Measurements from ENCODE around the gene NAP1L4.
"Not testable (repeated sequence)": the region's sequence is repeated elsewhere in the genome, so short reads cannot be mapped to it uniquely, and the experiment has no call there.

The NAP1L4 gene

GRCh38 chr11:2937641-2938457, 54.3 kb downstream of the NAP1L4 start:
- H3K4me1 ChIP-seq (ENCODE audit: control insufficient read depth, insufficient read depth, low read length); H3K36me3 ChIP-seq (ENCODE audit: control insufficient read depth, insufficient read depth, low read length); H3K9ac ChIP-seq (ENCODE audit: low read depth, low read length); H3K4me3 ChIP-seq (ENCODE audit: low read depth, low read length); H3K27me3 ChIP-seq (ENCODE audit: control insufficient read depth, insufficient read depth, low read length); H3K9me3 ChIP-seq (ENCODE audit: control insufficient read depth, insufficient read depth, low read length): not testable (repeated sequence)

GRCh38 chr11:2934611-2935239, 57.4 kb downstream of the NAP1L4 start:
- Histone ChIP-seq H3K27me3 (ENCODE audit: control insufficient read depth, insufficient read depth, low read length) (peaks cover 5% of the 10 kb centered on the region), H3K36me3 (ENCODE audit: control insufficient read depth, insufficient read depth, low read length) (no peaks in the 10 kb centered on the region), H3K4me1 (ENCODE audit: control insufficient read depth, insufficient read depth, low read length) (no peaks in the 10 kb centered on the region), H3K9ac (ENCODE audit: low read depth, low read length) (no peak overlapping the region), H3K4me3 (ENCODE audit: low read depth, low read length) (no peak overlapping the region), H3K9me3 (ENCODE audit: control insufficient read depth, insufficient read depth, low read length) (peaks cover 9% of the 10 kb centered on the region)

- H3K9me3 ChIP-seq (ENCODE audit: control insufficient read depth, insufficient read depth, low read length): peaks cover 7% of the 10 kb centered on the region
- H3K4me1 ChIP-seq (ENCODE audit: control insufficient read depth, insufficient read depth, low read length): no peaks in the 10 kb centered on the region
- no peak overlapping the region for H3K9ac ChIP-seq (ENCODE audit: low read depth, low read length)
Observed at GRCh38 chr11:2934021-2934550, 58.0 kb downstream of the NAP1L4 start.

GRCh38 chr11:2933375-2934020, 58.6 kb downstream of the NAP1L4 start:
- Histone ChIP-seq H3K9me3 (ENCODE audit: control insufficient read depth, insufficient read depth, low read length) (peaks cover 5% of the 10 kb centered on the region), H3K4me1 (ENCODE audit: control insufficient read depth, insufficient read depth, low read length) (no peaks in the 10 kb centered on the region), H3K36me3 (ENCODE audit: control insufficient read depth, insufficient read depth, low read length) (no peaks in the 10 kb centered on the region), H3K4me3 (ENCODE audit: low read depth, low read length) (no peak overlapping the region), H3K27me3 (ENCODE audit: control insufficient read depth, insufficient read depth, low read length) (peaks cover 9% of the 10 kb centered on the region), H3K9ac (ENCODE audit: low read depth, low read length) (no peak overlapping the region)

More at GRCh38 chr11:2934021-2934550, 58.0 kb downstream of the NAP1L4 start:
- Histone ChIP-seq H3K36me3 (ENCODE audit: control insufficient read depth, insufficient read depth, low read length) (no peaks in the 10 kb centered on the region), H3K27me3 (ENCODE audit: control insufficient read depth, insufficient read depth, low read length) (peaks cover 7% of the 10 kb centered on the region), H3K4me3 (ENCODE audit: low read depth, low read length) (no peak overlapping the region)

DNA sequence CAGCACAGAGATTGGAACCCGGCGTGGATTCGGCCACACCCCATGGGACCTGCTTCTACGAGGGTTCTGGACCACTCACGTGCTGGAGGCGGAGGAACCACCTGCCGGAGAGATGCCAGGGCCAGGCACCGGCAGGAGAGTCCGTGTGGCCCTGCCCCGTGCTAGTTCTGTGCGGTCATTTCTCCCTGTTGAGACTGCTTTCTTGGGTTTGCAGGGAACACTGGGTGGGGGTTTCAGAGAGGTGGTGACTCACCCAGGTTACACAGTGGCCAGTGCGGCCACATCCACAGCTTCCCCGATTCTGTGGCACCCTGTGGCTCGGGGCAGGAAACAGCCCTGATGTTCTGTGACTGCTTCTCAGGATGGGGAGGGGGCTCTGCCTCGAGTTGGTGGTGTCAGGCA, 59.3 kb downstream of the NAP1L4 start:
- Histone ChIP-seq H3K36me3 (ENCODE audit: control insufficient read depth, insufficient read depth, low read length) (no peaks in the 10 kb centered on the region), H3K4me1 (ENCODE audit: control insufficient read depth, insufficient read depth, low read length) (no peaks in the 10 kb centered on the region), H3K27me3 (ENCODE audit: control insufficient read depth, insufficient read depth, low read length) (peaks cover 15% of the 10 kb centered on the region), H3K4me3 (ENCODE audit: low read depth, low read length) (no peak overlapping the region), H3K9me3 (ENCODE audit: control insufficient read depth, insufficient read depth, low read length) (peaks cover 5% of the 10 kb centered on the region), H3K9ac (ENCODE audit: low read depth, low read length) (no peak overlapping the region)

- Histone ChIP-seq H3K27me3 (ENCODE audit: control insufficient read depth, insufficient read depth, low read length) (peaks cover 23% of the 10 kb centered on the region), H3K36me3 (ENCODE audit: control insufficient read depth, insufficient read depth, low read length) (no peaks in the 10 kb centered on the region), H3K4me1 (ENCODE audit: control insufficient read depth, insufficient read depth, low read length) (no peaks in the 10 kb centered on the region), H3K9me3 (ENCODE audit: control insufficient read depth, insufficient read depth, low read length) (no peaks in the 10 kb centered on the region), H3K9ac (ENCODE audit: low read depth, low read length) (no peak overlapping the region), H3K4me3 (ENCODE audit: low read depth, low read length) (no peak overlapping the region)
Observed at GRCh38 chr11:2931771-2932738, 60.1 kb downstream of the NAP1L4 start.

DNA sequence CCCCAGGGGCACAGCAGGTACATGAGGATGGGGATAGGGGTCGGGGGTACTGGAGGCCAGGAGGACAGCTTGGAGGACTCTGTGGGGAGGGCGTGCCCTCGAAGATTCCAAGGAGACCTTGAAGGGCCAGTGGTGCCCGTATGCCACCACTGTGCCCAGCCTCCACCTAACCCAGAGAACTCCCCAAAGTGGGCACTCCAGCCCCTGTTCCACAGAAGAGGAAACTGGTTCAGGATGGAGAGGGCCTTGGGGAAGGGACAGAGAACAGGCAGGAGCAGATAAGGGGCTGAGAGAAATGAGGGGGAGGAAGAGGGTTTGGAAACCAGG, 60.7 kb downstream of the NAP1L4 start:
- Histone ChIP-seq H3K9me3 (ENCODE audit: control insufficient read depth, insufficient read depth, low read length) (no peaks in the 10 kb centered on the region), H3K36me3 (ENCODE audit: control insufficient read depth, insufficient read depth, low read length) (no peaks in the 10 kb centered on the region), H3K27me3 (ENCODE audit: control insufficient read depth, insufficient read depth, low read length) (peaks cover 23% of the 10 kb centered on the region), H3K4me3 (ENCODE audit: low read depth, low read length) (no peak overlapping the region), H3K9ac (ENCODE audit: low read depth, low read length) (no peak overlapping the region), H3K4me1 (ENCODE audit: control insufficient read depth, insufficient read depth, low read length) (no peaks in the 10 kb centered on the region)

GRCh38 chr11:2930704-2931419, 61.3 kb downstream of the NAP1L4 start:
- no peaks in the 10 kb centered on the region for H3K4me1 ChIP-seq (ENCODE audit: control insufficient read depth, insufficient read depth, low read length)
- H3K27me3 ChIP-seq (ENCODE audit: control insufficient read depth, insufficient read depth, low read length): peaks cover 23% of the 10 kb centered on the region
- H3K9ac ChIP-seq (ENCODE audit: low read depth, low read length): no peak overlapping the region
- no peaks in the 10 kb centered on the region for H3K9me3 ChIP-seq (ENCODE audit: control insufficient read depth, insufficient read depth, low read length)
- peak overlapping the region; percentile 56 for H3K4me3 ChIP-seq (ENCODE audit: low read depth, low read length)
- H3K36me3 ChIP-seq (ENCODE audit: control insufficient read depth, insufficient read depth, low read length): no peaks in the 10 kb centered on the region

DNA sequence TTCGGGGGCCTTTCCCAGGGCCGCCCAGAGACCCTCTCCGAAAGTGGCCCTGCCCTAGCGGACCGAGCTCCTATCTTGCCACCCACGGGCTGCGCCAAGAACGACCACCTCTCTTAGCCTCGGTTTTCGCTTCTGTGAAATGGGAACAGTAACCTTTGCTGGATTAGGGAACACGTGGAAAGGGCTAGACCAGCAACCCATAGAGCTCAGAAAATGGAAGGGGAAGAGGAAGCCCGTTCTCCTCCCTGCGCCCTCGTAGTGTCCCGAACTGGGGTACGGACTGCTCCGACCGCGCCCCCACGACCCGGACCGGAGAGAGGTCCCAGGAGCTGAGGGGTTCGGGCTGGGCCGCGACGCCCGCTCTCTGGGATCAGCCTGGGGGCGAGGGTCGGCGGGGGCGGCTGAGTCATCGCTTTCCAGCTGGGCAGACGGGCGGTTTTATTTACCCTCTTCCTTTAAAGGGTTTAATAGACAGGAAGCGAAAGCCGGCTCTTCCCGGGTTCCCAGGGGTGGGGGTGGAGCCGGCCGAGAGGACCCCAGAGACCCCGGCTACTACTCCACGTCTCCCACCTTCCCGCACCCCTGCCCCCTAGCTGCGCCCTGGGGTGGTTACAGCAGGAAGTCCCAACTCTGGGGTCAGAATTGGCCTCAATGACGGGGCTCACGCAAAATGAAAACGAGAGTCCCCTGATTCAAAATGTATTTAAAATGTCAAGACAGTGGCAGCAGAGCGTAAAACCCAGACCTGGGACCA, 62.0 kb downstream of the NAP1L4 start:
- no peaks in the 10 kb centered on the region for H3K9me3 ChIP-seq (ENCODE audit: control insufficient read depth, insufficient read depth, low read length)
- peak overlapping the region; percentile 56 for H3K4me3 ChIP-seq (ENCODE audit: low read depth, low read length)
- no peaks in the 10 kb centered on the region for H3K36me3 ChIP-seq (ENCODE audit: control insufficient read depth, insufficient read depth, low read length)
- no peak overlapping the region for H3K9ac ChIP-seq (ENCODE audit: low read depth, low read length)
- H3K27me3 ChIP-seq (ENCODE audit: control insufficient read depth, insufficient read depth, low read length): peaks cover 23% of the 10 kb centered on the region
- H3K4me1 ChIP-seq (ENCODE audit: control insufficient read depth, insufficient read depth, low read length): no peaks in the 10 kb centered on the region

DNA sequence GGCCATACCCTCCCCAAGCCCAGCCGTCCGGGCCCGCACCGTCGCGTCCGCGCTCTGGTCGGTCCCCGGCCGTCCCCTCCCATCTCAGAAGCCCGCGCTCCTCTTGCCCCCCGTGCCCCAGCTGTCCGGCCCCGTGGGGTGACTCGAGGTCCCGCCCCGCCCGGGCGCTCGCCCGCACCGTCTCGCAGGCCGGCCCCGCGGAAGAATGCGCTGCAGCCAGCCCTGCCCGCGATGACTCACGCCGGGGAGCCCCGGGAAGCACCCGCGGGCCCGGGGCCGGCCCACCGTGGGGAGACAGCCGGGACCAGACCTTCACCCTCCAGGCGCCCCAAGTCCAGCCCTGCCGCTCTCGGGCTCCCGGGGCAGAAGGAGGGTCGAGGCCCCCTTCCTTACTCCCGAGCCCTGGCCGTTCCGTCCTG, 62.6 kb downstream of the NAP1L4 start:
- no peaks in the 10 kb centered on the region for H3K36me3 ChIP-seq (ENCODE audit: control insufficient read depth, insufficient read depth, low read length)
- H3K4me3 ChIP-seq (ENCODE audit: low read depth, low read length): peak overlapping the region; percentile 56
- H3K9ac ChIP-seq (ENCODE audit: low read depth, low read length): no peak overlapping the region
- no peaks in the 10 kb centered on the region for H3K4me1 ChIP-seq (ENCODE audit: control insufficient read depth, insufficient read depth, low read length)
- peaks cover 23% of the 10 kb centered on the region for H3K27me3 ChIP-seq (ENCODE audit: control insufficient read depth, insufficient read depth, low read length)
- no peaks in the 10 kb centered on the region for H3K9me3 ChIP-seq (ENCODE audit: control insufficient read depth, insufficient read depth, low read length)

All from iPS-15b (cell line).